ENCODE results near the gene ITPR3. TPM values are rescaled to one million over a fixed set of nuclear protein-coding genes. Genes with fewer than 3 reads are reported as not detected.

ITPR3 gene
- total RNA-seq, 1 donor from 2014 or later, result 69.3 TPM

GRCh38 chr6:33713786-33714185 lies 92.7 kb downstream of the ITPR3 start:
- TF ChIP-seq CTCF (conservative IDR thresholded peaks at IDR 0.05; ENCODE audit: low read depth, low read length), result no peak
- DNase-seq (ENCODE audit: low read depth), result no peak
- H3K4me3 ChIP-seq (ENCODE audit: low read depth, low read length), result no peak overlapping the region

- no peak for DNase-seq (ENCODE audit: low read depth)
- no peak for TF ChIP-seq CTCF (conservative IDR thresholded peaks at IDR 0.05; ENCODE audit: low read depth, low read length)
- H3K4me3 ChIP-seq (ENCODE audit: low read depth, low read length), result no peak overlapping the region
Measured at GRCh38 chr6:33714385-33715040, 93.4 kb downstream of the ITPR3 start.

- no peak overlapping the region for H3K4me3 ChIP-seq (ENCODE audit: low read depth, low read length)
- DNase-seq (ENCODE audit: low read depth), result no peak
- no peak for TF ChIP-seq CTCF (conservative IDR thresholded peaks at IDR 0.05; ENCODE audit: low read depth, low read length)
Measured at GRCh38 chr6:33716379-33716778, 95.3 kb downstream of the ITPR3 start.

- DNase-seq (ENCODE audit: low read depth), result no peak
- TF ChIP-seq CTCF (conservative IDR thresholded peaks at IDR 0.05; ENCODE audit: low read depth, low read length), result no peak
- no peak overlapping the region for H3K4me3 ChIP-seq (ENCODE audit: low read depth, low read length)
Measured at GRCh38 chr6:33716890-33717632, 95.9 kb downstream of the ITPR3 start.

- no peak overlapping the region for H3K4me3 ChIP-seq (ENCODE audit: low read depth, low read length)
- TF ChIP-seq CTCF (conservative IDR thresholded peaks at IDR 0.05; ENCODE audit: low read depth, low read length), result no peak
- no peak for DNase-seq (ENCODE audit: low read depth)
Measured at GRCh38 chr6:33717934-33718455, 96.9 kb downstream of the ITPR3 start.

GRCh38 chr6:33718713-33719112 lies 97.6 kb downstream of the ITPR3 start:
- no peak for DNase-seq (ENCODE audit: low read depth)
- H3K4me3 ChIP-seq (ENCODE audit: low read depth, low read length), result no peak overlapping the region
- TF ChIP-seq CTCF (conservative IDR thresholded peaks at IDR 0.05; ENCODE audit: low read depth, low read length), result no peak

Data from epithelial cell of proximal tubule (primary cell).